MV-4-11 (cell line): Measurements from ENCODE around the gene SERPINB6.
A peak's percentile ranks its signal among the peaks of the same experiment; 100 is the strongest.
"Not testable (repeated sequence)": the region's sequence is repeated elsewhere in the genome, so short reads cannot be mapped to it uniquely, and the experiment has no call there.

Experiments used
- DNase-seq: peaks from one replicate; lab custom pipeline; 2025; lab: John Stamatoyannopoulos, UW

The SERPINB6 gene

DNA sequence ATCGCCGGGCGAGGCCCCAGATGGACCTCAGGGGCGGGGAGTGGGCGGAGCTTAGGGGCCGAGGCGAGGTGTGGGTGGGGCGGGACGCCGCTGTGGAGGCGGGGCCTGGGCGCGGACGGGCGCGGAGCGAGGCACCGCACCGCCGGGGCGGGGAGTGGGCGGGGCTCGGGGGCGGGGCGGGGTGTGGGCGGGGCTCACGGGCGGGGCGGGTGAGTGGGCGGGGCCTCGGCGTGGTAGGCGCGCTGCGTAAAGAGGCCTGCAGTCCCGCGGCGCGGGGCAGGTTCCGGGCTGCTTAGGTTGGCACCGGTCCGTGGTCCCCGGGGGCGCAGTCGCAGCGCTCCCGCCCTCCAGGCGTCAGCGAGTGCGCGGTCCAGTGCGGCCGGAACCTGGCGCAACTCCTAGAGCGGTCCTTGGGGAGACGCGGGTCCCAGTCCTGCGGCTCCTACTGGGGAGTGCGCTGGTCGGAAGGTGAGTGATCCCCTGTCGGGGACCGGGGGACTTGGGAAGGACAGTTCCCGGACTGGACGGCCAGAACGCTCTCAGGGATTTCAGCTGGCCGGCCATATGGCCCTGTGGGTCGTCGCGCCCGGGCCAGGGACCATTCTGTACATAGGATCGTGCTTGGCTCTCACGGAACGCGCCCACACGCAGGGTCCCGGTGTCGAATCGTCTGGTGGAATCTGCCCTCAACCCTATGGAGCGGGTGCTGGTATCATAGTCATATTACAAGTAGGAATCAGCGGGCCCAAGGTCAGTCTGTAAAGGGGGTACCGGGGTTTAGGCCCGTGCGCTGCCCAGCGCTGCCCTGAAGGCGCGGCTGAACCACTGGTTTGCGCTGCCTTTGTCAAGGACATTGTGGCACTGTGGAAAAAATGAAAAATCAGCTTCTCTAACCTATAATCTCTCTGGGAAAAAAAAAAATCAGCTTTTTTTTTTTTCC is 28.5 kb upstream of the SERPINB6 start, which contains the start of gene NQO2:
TSS of gene NQO2 (plus strand) at position 277 of the 940 bp plus-strand sequence. CDS start 6,659 bp downstream, outside the sequence.
- DNase-seq: peak; percentile 62

DNA sequence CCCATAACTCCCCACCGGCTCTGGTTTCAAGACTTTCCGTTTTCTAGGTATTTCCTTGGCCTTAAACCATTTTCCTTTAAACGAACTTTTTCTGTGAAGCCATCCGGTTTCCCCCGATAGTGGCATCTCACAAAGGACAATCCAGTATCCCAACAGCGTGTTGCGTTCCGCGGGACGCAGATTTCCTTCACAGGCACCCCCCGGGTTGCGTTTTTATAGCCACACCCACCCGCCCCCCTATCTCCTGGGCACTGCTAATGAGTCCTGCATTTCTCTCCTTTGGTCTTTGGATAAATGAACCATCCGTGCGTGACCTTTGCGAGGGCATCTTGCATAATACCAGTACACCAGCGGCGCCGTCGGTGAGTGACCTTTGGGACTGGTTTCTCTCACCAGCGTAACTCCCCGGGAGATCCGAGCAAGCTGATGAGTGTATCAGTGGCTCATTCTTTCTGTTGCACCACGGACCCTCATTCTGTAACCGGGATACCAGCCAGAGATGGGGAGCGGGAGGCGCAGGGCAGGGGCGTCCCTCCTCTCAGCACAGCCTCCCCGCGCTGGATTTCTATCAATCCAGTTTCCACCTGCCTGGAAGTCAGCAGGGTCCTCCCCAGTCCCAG is 27.7 kb upstream of the SERPINB6 start:
- DNase-seq: peak; percentile 62

DNA sequence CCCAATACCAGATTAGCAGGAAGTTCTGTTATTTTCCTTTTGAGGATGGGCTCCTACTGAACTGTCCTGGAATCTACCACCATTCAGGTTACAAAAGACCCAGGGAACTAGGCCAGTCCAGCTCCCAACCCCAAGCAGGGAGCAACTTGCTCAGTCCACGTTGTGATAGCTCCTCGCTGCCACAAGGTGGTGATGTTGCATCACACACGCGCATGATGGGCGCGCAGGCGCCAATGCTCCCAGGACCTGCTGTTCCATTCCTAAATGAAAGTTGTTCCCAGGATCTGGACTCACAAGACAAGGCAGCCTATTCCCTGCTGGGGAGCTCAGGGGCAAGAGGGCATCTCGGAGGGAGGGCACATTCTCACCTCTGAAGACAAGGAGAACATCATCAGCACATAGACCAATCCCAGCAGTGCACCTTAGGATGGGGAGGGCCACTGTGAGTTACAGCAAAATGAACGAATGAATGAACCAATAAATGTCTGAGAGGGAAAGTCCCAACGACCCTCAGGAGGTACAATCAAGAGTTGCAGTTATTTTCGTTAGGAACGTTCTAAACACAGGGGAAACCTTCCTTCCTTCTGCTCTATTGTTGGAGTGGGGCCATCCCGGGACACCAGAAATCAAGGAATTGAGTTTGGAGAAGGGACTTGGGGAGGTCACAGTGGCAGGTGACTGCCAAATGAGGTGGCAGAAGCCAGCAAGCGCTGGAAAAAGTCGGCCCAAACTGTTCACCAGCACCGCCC is 27.1 kb upstream of the SERPINB6 start:
- DNase-seq: not testable (repeated sequence)

DNA sequence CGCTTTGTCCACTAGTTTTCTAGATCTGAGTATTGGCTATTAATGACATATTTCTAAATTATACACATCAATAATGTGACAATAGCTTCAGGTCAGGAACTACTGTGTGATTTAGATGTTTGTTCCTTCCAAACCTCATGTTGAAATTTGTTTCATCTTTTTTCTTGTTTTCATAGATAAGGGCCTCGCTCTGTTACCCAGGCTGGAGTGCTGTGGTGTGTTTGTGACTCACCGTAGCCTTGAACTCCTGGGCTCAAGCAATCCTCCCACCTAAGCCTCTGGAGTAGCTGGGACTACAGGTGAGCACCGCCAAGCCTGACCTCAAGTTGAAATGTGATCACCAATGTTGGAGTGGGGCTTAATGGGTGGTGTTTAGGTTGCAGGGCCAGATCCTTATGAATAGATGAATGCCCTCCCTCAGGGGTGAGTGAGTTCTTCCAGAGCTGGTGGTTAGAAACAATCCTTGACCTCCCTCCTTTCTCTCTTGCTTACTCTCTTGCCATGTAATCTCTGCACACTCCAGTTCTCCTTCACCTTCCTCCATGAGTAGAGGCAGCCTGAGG is 22.5 kb upstream of the SERPINB6 start:
- no peak for DNase-seq

DNA sequence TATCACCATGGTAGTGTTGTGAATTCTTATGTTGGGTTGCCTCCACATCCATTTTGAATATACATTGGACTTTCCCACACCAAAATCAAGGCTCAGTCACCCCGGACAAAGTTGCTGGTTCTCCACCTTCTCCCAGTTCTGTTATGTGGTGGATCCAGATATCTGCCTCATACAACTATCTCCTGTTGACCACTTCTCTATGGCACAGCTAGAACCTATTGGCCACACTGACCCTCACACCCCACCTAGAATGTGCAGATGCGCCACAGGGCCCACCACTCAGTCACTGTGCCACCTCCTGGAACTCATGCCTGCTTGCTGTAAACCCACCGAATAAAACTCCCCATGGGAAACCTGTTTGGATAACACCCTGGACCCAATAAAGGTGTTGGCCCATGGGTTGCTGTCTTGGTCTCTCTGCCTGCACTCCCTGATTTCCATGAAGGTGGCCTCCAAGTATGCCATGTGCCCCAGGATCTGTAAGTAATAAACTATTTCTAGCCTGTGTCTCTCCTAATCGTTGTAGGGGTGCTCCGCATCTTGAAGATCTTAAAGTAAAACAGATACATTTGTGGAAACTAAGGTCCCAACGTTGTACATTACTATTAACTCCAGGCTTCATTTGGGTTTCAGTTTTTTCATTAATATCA is 21.1 kb upstream of the SERPINB6 start:
- no peak for DNase-seq

DNA sequence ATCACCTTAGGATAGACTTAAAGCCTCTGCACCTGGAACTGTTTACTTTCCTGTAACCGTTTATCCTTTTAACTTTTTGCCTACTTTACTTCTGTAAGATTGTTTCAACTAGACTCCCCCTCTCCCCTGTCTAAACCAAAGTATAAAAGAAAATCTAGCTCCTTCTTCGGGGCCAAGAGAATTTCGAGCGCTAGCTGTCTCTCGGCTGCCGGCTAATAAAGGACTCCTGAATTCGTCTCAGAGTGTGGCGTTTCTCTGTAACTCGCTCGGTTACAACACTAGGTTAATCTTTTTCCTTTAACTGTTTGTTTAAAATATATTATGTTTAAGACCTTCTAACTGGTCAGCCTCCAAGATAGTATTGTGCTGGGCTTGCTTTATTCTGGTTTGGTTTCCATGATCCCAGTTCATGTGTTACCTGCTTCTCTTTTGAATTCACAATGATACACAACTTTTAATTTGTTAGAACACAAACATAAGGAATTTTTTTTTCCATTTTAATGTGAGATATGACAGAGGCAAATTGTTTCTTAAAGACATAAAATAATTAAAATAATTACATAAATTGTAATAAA is 19.7 kb upstream of the SERPINB6 start:
- no peak for DNase-seq

DNA sequence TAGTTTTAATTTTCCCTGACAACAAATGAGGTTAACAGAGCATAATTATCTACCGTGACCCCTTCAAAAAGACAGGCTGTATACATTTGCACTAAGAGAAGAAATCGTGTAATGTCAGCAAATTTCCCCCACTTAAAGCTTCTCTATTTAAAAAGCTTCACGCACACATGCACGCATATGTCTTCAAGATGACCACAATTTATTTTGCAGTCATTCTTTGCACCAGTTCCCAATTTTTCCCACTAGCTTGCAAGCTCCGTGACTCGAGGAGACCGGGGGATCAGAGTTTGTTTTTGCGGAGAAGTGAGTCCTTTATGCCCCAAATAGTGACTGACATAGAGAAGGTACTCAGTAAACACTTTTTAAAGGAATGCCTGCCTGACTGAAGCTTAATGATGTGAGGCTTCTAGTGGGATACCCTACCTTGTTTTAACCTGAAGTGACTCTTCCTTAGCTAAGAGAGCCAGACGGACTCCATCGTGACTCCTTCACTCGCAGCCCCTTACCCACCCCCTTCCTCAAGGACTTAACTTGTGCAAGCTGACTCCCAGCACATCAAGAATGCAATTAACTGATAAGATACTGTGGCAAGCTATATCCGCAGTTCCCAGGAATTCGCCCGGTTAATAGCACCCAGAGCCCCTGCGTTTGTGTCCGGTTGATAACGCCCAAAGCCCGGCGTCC is 19.0 kb upstream of the SERPINB6 start:
- DNase-seq: peak; percentile 29

DNA sequence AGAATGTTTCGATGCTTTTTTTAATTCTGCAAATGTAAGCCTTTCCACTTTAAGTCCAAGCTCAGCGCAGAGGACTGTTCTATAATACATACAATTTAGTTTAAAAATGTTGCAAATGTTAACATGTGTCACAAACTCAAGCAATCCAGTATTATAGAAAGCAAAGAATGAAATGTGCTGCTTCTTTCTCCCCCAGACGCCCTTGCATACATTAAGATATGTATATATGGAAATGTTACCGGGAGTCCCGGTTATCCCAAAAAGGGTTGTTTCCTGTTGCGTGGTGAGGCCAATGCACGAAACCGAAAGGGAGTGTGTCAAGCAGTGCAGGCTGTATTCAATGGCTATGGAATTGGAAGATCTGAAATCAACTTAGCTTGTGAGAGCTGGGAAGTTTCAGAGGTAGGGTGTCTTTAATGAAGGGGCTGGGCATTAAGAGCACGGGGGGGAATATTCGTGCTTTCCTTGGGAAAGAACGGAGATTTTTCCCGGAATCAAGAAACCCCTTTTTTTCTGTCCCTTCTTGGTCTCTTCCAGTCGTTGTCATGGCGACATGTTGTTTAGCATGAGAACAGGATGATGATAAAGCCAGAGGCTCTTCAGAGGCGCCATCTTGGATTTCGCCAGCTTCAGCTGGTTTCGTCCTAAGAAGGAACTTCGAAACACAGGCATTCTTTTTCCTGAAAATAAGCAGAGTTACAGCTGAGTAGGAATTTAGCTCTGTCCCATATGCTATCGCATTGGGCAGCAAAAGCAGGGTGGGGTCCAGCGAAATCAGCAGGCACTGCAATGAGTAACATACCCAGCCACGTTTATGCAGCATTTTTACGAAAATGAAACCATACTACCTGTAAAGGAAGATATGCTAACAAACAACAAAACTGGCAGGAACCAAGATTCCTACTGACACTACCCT is 18.2 kb upstream of the SERPINB6 start:
- peak; percentile 96 for DNase-seq

DNA sequence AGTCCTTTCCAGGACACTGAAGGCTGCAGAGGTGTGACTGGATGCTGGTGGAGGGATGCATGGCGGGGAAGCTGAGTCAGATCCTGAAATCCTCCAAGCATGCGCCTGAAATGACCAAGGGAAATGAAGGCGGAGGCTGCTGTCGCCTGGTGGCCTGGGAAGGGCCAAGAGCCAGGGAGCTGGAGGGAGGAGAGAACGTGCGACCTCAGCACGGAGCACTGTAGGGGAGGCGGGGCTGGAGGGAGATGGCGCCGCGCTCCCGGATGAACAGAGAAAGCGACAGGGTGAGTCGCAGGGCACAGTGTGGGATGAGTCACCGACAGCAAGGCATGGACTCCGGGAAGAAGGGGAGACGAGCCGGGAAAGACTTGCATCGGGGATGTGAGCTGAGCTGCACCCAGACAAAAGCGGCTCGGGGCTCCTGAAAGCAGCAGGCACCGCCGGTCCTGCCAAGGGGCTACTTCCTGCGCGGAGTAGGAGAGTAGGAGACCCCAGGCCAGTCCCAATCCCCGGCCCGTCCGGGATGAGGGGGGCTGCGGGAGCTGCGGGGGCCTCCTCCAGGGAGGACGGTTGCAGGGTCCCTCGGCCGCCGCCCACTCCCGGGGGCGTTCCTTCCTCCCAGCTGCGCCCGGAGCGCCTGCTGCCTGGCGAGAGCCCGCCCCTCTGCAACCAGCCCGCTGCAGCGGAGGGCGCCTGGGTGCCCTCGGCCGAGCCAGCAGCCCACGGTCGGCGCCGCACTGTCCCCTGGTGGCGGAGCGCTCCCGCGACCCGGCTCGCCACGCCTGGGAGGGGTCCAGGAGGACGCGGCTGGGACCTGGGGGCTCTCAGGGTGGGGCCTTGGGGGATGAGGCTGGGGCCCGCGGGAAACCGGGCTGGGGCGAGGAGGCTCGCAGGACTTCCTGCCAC is 17.3 kb upstream of the SERPINB6 start:
- DNase-seq: peak; percentile 75

DNA sequence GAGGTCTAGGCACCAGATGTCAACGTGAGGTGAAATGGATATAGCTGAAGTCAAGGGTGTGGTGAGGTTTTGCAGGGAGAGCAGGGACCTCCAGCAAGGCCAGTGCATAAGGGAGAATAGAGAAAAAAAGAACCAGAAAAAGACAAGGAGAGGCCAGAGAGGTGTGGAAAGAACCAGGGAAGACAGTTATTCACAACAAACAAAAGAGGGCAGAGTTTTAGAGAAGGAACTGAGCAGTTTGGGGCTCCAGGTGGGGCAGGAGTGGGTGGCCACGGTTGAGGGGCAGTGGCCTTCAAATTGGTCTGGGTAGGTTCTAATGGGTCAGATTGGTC is 16.7 kb upstream of the SERPINB6 start:
- no peak for DNase-seq

DNA sequence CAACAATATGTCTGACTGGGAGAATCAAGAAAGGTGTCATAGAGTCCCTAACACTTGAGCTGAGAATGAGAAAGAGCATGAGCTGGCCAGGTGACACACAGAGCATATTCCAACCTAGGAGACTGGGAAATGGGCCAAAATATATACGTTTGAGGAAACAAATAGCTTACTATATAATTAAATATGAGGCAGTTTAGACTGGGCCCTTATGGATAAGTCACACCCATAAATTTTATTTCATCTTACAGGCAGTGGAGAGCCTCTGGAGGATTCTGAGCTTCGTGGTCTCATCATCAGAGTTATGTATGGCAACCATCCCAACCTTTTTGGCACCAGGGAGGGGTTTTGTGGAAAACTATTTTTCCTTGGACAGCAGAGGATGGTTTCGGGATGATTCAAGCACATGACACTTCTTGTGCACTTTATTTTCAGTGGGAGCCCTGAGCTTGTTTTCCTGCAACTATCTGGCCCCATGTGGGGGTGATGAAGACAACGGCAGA is 15.4 kb upstream of the SERPINB6 start:
- DNase-seq: no peak

DNA sequence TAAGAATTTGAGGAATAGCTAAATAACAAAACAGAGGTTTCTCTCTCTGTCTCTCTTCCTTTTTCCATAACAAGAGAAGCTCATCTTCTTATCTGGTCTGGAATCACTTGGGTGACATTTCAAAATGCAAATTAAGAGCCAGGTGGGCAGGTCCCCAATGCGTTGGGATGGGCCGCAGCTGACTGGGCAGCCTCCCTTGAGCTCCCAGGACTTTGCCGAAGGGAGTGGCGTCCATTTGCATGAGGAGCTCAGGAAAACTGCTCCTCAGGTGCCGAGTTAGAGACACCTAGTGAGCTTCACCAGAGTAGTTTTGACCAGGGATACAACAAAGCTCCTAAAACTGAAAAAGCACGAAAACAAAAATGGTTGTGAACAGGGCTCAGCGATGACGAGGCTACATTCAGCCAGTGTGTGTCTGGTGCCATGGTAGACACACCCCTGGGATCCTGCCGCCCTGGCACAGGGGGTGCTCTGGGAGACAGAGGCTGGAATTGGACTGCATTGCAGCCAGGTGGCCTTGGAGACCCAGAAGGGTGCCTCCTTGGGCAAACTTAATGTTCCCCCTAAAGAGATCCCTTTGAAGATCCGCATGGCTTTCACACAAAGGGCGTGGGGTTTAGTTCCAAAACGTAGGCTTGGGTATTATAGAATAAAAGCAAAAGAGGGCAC is 13.5 kb upstream of the SERPINB6 start:
- no peak for DNase-seq

DNA sequence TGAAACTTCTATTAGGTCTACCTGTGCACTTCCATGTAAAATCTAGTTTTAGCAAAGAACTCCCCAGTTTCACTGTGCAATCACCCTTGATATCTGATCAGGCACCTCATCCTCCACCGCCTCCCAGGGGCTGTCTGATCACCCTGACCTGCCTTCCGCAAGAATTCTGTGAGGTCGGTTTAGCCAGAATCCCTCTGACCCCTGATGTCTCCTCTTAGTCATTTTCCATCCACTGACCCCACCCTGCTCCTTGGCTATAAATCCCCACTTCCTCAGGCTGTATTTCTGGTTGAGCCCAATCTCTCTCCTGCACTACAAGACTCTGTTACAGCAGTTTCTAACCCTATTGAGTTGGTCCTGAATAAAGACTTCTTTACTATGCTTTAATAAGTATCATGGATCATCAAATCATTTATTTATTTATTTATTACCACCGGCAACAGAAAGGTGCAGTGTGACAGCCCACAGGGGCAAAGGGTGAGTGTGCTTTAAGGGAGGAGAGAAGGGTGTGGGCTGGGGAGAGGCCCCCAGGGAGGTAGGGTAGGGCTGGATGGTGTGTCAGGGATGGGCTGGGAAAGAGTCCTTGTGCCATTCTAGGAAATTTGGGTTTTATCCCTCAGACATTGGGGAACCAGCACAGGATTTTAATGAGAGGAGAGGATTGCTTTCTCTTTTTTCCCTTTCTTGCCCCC is 11.2 kb upstream of the SERPINB6 start:
- peak; percentile 64 for DNase-seq

DNA sequence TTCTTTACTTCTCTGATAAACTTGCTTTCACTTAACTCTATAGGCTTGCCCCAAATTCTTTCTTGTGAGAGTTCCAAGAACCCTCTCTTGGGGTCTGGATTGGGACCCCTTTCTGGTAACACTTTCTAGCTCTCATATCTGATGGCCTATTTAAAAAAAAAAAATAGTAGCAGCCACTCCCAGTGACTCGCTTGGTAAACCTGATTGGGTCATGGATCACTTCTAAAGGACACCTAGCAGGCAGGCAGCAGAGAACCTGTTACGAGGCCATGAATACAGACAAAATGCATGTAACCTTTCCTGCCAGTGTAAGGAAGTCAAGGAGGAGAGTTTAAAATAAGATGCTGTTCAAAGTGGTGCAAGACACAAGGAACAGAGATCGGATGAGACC is 9.1 kb upstream of the SERPINB6 start:
- no peak for DNase-seq

DNA sequence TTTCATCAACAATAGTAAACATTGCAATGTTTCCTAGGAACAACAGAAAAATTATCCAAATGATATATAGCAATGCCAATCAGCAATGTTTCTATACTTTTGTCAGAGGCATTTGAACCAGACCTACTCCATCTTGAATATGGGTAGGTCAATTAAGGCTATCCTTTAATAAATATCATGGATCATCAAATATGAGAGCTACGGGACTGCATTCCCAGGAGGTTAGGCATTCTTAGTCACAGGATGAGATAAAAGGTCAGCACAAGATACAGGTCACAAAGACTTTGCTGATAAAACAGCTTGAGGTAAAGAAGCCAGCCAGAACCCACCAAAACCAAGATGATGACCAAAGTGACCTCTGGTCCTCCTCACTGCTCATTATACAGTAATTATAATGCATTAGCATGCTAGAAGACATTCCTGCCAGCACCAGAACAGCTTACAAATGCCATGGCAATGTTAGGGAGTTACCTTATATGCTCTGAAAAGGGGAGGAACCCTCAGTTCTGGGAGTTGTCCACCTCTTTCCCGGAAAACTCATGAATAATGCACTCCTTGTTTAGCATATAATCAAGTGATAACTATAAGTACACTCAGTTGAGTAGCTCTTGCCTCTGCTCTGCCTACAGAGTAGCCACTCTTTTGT is 8.6 kb upstream of the SERPINB6 start:
- no peak for DNase-seq

DNA sequence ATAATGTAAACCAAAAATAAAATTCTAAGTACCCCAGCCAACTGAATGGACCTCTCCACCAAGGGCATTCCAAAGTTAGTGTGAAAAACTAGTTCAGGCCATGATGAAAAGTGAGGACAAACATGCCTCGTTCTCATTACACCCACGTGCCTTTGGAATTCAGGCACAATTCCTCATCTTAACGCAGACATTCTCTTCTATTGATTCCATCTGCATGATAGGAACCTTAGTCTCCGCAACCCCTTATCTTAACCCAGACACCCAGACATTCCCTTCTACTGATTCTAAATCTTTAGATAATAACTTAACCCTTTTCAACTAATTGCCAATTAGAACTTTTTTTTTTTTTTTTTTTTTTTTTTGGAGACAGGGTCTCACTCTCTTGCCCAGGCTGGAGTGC is 7.6 kb upstream of the SERPINB6 start:
- DNase-seq: no peak
